ENCODE results near the gene ATP11B. TPM values are rescaled to one million over a fixed set of nuclear protein-coding genes. Genes with fewer than 3 reads are reported as not detected.

Gene ATP11B
- total and polyA plus RNA-seq, 9 of the 15 experiments (the other 6 are each of a cell fraction or from before 2014, with no cell fraction given): 11.9 to 68.7 (median 41.8) TPM

- ChIA-PET POLR2A (no interaction called here), CTCF (ENCODE audit: low intra/inter-chr PET ratio) (no interaction called here)
- Histone ChIP-seq H3K9ac (ENCODE audit: insufficient read depth in 1 of 2, low read depth in 2 of 2, low read length in 2 of 2) (no peak overlapping the region), H3K27me3 (ENCODE audit: control insufficient read depth in 2 of 2, insufficient read depth in 2 of 2, low read length in 2 of 2) (no peaks in the 10 kb centered on the region), H3K79me2 (ENCODE audit: control insufficient read depth, insufficient read depth, low read length) (no peaks in the 10 kb centered on the region), H3K9me1 (ENCODE audit: control insufficient read depth, insufficient read depth, low read length) (no peaks in the 10 kb centered on the region), H3K36me3 (ENCODE audit: control insufficient read depth, insufficient read depth, low read length) (peaks cover 47% of the 10 kb centered on the region; the same call in 2 of the 3 replicates), H3K27ac (ENCODE audit: extremely low read depth, low read depth, low read length) (no peak overlapping the region), H3K4me2 (ENCODE audit: insufficient read depth, low read length) (no peak overlapping the region), H3K9me3 (replicated peaks; ENCODE audit: control insufficient read depth, insufficient read depth, low read depth, low read length) (no peaks in the 10 kb centered on the region), H3K4me1 (replicated peaks in 1 of 2; ENCODE audit: control insufficient read depth in 2 of 2, insufficient read depth in 2 of 2, low read length in 2 of 2) (no peaks in the 10 kb centered on the region), H3K4me3 (no peak overlapping the region), H2AFZ (ENCODE audit: low read depth, low read length) (no peak overlapping the region), H4K20me1 (replicated peaks; ENCODE audit: control insufficient read depth, insufficient read depth, low read length) (no peaks in the 10 kb centered on the region)
- FAIRE-seq (no peak), ATAC-seq (no peak), DNase-seq (ENCODE audit: extremely low read depth in 1 of 4, low spot score in 3 of 4) (no peak)
- intact Hi-C loops (cut with micrococcal nuclease): no loop called here
- in situ Hi-C loops (cut with MboI): no loop called here
- TF ChIP-seq BCOR (IDR thresholded peaks at IDR 0.05): no peak
- TF ChIP-seq ILF3 (IDR thresholded peaks at IDR 0.05; ENCODE audit: borderline replicate concordance): no peak
- TF ChIP-seq, protein P1, sequence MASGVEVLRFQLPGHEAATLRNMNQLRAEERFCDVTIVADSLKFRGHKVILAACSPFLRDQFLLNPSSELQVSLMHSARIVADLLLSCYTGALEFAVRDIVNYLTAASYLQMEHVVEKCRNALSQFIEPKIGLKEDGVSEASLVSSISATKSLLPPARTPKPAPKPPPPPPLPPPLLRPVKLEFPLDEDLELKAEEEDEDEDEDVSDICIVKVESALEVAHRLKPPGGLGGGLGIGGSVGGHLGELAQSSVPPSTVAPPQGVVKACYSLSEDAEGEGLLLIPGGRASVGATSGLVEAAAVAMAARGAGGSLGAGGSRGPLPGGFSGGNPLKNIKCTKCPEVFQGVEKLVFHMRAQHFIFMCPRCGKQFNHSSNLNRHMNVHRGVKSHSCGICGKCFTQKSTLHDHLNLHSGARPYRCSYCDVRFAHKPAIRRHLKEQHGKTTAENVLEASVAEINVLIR (CRISPR knock-in tag; IDR thresholded peaks at IDR 0.05): no peak
- TF ChIP-seq JUN (IDR thresholded peaks at IDR 0.05; ENCODE audit: borderline replicate concordance, low read depth, low read length): no peak
- no peak for TF ChIP-seq JUN (CRISPR knock-in tag; IDR thresholded peaks at IDR 0.05; ENCODE audit: borderline replicate concordance)
- no peak for TF ChIP-seq FOXA3 (CRISPR knock-in tag; conservative IDR thresholded peaks at IDR 0.05 in 1 of 2, IDR thresholded peaks at IDR 0.05 in 1 of 2)
- TF ChIP-seq ZNF41 (CRISPR knock-in tag; conservative IDR thresholded peaks at IDR 0.05): no peak
- no peak for TF ChIP-seq STAT5B (CRISPR knock-in tag; IDR thresholded peaks at IDR 0.05)
- TF ChIP-seq PHB (CRISPR knock-in tag; IDR thresholded peaks at IDR 0.05): no peak
- no peak for TF ChIP-seq NR2F6 (CRISPR knock-in tag; IDR thresholded peaks at IDR 0.05)
- TF ChIP-seq SMARCB1 (IDR thresholded peaks at IDR 0.05; ENCODE audit: insufficient read length, low read depth): no peak
- TF ChIP-seq, protein P2, sequence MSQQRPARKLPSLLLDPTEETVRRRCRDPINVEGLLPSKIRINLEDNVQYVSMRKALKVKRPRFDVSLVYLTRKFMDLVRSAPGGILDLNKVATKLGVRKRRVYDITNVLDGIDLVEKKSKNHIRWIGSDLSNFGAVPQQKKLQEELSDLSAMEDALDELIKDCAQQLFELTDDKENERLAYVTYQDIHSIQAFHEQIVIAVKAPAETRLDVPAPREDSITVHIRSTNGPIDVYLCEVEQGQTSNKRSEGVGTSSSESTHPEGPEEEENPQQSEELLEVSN (IDR thresholded peaks at IDR 0.05; ENCODE audit: borderline replicate concordance in 1 of 2, extremely low read depth in 1 of 2, insufficient read depth in 1 of 2, insufficient read length in 1 of 2, low read depth in 1 of 2, low read length in 1 of 2, poor library complexity in 1 of 2, severe bottlenecking in 1 of 2): no peak
- TF ChIP-seq RBM15 (IDR thresholded peaks at IDR 0.05; ENCODE audit: insufficient read depth, low read length): no peak
- TF ChIP-seq, protein P3, sequence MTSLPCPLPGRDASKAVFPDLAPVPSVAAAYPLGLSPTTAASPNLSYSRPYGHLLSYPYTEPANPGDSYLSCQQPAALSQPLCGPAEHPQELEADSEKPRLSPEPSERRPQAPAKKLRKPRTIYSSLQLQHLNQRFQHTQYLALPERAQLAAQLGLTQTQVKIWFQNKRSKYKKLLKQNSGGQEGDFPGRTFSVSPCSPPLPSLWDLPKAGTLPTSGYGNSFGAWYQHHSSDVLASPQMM (CRISPR knock-in tag; IDR thresholded peaks at IDR 0.05): no peak
- TF ChIP-seq RBM14 (IDR thresholded peaks at IDR 0.05; ENCODE audit: borderline replicate concordance, insufficient read depth, low read depth, low read length): no peak
- no peak for TF ChIP-seq POLR2G (IDR thresholded peaks at IDR 0.05; ENCODE audit: low read depth, low read length)
- TF ChIP-seq BCL6 (CRISPR knock-in tag; IDR thresholded peaks at IDR 0.05): no peak
- no peak for TF ChIP-seq LCOR (CRISPR knock-in tag; IDR thresholded peaks at IDR 0.05)
- no peak for TF ChIP-seq SREBF1 (IDR thresholded peaks at IDR 0.05; ENCODE audit: borderline replicate concordance, low read depth, low read length)
- BruUV-seq (replicated peaks): no TSS peak
Measured at GRCh38 chr3:182855076-182855475, 61.8 kb downstream of the ATP11B start.
